RWPE2 (cell line): ENCODE measurements around the gene CNKSR2.

Source experiments
- ATAC-seq: fragments of 200-7000 bp; cut with Tn5 transposase; 3 replicates; pipeline ENCODE4 v1.9.1; 2021; ENCODE audit warnings: low read depth
- DNase-seq: peaks from one replicate; pipeline ENCODE4 v3.0.0-alpha.2; 2020; ENCODE audit warnings: low spot score
- H3K27ac ChIP-seq: fragments of 450-650 bp; 2 replicates; pipeline ENCODE4 v1.5.1; 2017; ENCODE audit warnings: mild to moderate bottlenecking; ENCODE audit not compliant: poor library complexity, severe bottlenecking
- H3K27me3 ChIP-seq: fragments of 250-450 bp; sonication (Bioruptor Pico); 2 replicates; pipeline ENCODE4 v1.5.1; 2021; ENCODE audit warnings: mild to moderate bottlenecking, moderate library complexity; ENCODE audit not compliant: insufficient read depth, poor library complexity, severe bottlenecking
- H3K36me3 ChIP-seq: fragments of 250-450 bp; sonication (Bioruptor Pico); 2 replicates; pipeline ENCODE4 v1.5.1; 2020; ENCODE audit warnings: low read depth, mild to moderate bottlenecking, moderate library complexity
- H3K4me1 ChIP-seq: fragments of 250-450 bp; sonication (Bioruptor Pico); 2 replicates; pipeline ENCODE4 v1.5.1; 2021; ENCODE audit warnings: mild to moderate bottlenecking, moderate library complexity; ENCODE audit not compliant: insufficient read depth, poor library complexity, severe bottlenecking
- H3K4me3 ChIP-seq: fragments of 250-450 bp; sonication (Bioruptor Pico); 2 replicates; pipeline ENCODE4 v1.5.1; 2021; ENCODE audit warnings: mild to moderate bottlenecking, moderate library complexity; ENCODE audit not compliant: severe bottlenecking
- H3K9me3 ChIP-seq: fragments of 250-450 bp; sonication (Bioruptor Pico); 2 replicates; pipeline ENCODE4 v1.5.1; 2021; ENCODE audit warnings: mild to moderate bottlenecking, moderate library complexity; ENCODE audit not compliant: severe bottlenecking
- TF ChIP-seq, protein P1 (sequence below): fragments of 450-650 bp; IDR thresholded peaks from one replicate; pipeline ENCODE4 v1.5.1; 2017; ENCODE audit warnings: mild to moderate bottlenecking, moderate library complexity; ENCODE audit not compliant: poor library complexity, severe bottlenecking

Gene CNKSR2

DNA sequence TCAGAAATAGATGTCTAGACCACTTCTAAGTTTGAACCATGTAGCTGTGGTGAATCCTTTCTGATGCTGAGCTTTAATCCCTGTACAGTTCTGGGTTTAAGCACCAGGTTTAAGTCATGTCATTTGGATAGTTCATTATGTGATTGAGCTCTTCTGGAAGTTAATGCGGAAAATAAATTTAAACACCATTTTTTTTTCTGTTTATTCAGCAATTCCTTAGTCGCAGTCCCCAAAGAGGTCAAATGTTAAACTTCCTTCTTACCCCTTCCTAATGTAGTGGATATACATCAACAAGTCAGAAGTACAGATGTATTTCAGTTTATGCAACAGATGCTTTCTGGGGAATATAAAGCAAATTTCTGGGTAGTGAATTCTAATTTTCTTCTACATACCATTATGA lies 52.9 kb downstream of the CNKSR2 start:
- TF ChIP-seq, protein P1, sequence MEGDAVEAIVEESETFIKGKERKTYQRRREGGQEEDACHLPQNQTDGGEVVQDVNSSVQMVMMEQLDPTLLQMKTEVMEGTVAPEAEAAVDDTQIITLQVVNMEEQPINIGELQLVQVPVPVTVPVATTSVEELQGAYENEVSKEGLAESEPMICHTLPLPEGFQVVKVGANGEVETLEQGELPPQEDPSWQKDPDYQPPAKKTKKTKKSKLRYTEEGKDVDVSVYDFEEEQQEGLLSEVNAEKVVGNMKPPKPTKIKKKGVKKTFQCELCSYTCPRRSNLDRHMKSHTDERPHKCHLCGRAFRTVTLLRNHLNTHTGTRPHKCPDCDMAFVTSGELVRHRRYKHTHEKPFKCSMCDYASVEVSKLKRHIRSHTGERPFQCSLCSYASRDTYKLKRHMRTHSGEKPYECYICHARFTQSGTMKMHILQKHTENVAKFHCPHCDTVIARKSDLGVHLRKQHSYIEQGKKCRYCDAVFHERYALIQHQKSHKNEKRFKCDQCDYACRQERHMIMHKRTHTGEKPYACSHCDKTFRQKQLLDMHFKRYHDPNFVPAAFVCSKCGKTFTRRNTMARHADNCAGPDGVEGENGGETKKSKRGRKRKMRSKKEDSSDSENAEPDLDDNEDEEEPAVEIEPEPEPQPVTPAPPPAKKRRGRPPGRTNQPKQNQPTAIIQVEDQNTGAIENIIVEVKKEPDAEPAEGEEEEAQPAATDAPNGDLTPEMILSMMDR, result no peak
- ATAC-seq, result no peak

DNA sequence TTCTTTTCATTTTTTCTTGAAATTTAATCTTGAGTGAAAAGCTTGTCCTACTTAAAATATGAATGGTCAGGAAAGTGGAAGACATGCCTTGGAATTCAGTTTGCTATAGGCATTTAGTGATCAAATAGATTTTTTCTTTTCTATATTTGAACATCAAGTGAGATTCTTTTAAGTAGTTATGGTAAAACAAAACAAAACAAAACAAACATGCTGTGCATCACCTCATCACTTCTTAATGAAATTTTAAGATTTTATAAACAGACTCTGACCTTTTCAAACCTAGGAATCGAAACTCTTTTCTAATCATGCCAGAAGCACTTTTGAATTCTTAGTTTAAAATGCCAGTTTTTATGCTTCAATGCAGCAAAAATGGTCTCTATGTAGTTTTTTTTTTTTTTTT lies 62.8 kb downstream of the CNKSR2 start:
- no peaks in the 10 kb centered on the region for H3K27me3 ChIP-seq
- H3K9me3 ChIP-seq, result no peaks in the 10 kb centered on the region
- ATAC-seq, result no peak
- no peaks in the 10 kb centered on the region for H3K4me1 ChIP-seq
- H3K27ac ChIP-seq, result no peak overlapping the region
- H3K4me3 ChIP-seq, result no peak overlapping the region
- no peak for DNase-seq
- H3K36me3 ChIP-seq, result no peaks in the 10 kb centered on the region
- TF ChIP-seq, protein P1, result no peak

More for the DNA sequence above, 52.9 kb downstream of the CNKSR2 start:
- Histone ChIP-seq H3K27ac (no peak overlapping the region), H3K36me3 (no peaks in the 10 kb centered on the region), H3K4me3 (no peak overlapping the region), H3K27me3 (no peaks in the 10 kb centered on the region), H3K4me1 (no peaks in the 10 kb centered on the region), H3K9me3 (no peaks in the 10 kb centered on the region)
- DNase-seq, result no peak

DNA sequence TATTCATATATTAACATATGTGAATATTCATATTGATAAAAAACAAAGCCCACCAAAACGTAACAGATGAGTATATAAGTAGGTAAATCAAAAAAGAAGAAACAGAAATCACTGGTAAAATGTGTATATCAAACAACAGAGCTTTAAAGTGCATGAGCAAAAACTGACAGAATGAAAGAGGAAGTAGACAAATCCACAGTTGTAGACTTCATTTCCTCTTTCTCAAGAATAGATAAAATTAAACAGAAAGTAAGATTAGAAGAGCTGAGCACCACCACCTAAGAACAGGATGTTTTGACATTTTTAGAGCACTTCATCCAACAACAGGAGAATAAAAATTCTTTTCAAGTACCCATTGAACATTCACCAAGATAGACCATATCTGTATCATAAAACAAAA lies 64.6 kb downstream of the CNKSR2 start:
- H3K27ac ChIP-seq, result no peak overlapping the region
- H3K9me3 ChIP-seq, result no peaks in the 10 kb centered on the region
- ATAC-seq (no peak), DNase-seq (no peak)
- TF ChIP-seq, protein P1, result no peak
- no peaks in the 10 kb centered on the region for H3K36me3 ChIP-seq
- no peaks in the 10 kb centered on the region for H3K4me1 ChIP-seq
- no peak overlapping the region for H3K4me3 ChIP-seq
- no peaks in the 10 kb centered on the region for H3K27me3 ChIP-seq

GRCh38 chrX:21440911-21441310 lies 66.7 kb downstream of the CNKSR2 start:
- ATAC-seq (no peak), DNase-seq (no peak)
- Histone ChIP-seq H3K4me3 (no peak overlapping the region), H3K36me3 (no peaks in the 10 kb centered on the region), H3K27me3 (no peaks in the 10 kb centered on the region), H3K9me3 (no peaks in the 10 kb centered on the region), H3K27ac (no peak overlapping the region), H3K4me1 (no peaks in the 10 kb centered on the region)
- TF ChIP-seq, protein P1, result no peak

DNA sequence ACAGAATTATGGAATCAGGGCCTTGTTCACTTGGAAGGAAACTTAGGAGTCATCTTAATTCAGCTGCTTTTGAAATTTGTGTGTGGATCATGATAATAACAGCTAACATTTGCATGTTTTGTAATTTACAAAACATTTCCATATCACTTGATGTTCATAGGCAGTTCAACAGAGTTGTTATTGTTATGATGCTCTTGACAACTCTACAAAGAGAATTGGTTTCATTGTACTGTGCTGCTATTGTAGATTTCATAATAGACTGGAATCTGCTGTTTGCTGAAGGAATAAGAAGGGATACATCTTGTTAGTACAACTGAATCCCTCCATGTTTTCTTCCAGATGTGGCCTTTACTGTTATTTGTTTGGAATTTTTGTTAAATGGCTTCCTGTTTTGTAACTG lies 83.5 kb downstream of the CNKSR2 start:
- Histone ChIP-seq H3K4me3 (no peak overlapping the region), H3K4me1 (no peaks in the 10 kb centered on the region), H3K36me3 (no peaks in the 10 kb centered on the region), H3K9me3 (no peaks in the 10 kb centered on the region), H3K27ac (no peak overlapping the region), H3K27me3 (no peaks in the 10 kb centered on the region)
- TF ChIP-seq, protein P1, result no peak
- DNase-seq (no peak), ATAC-seq (no peak)
